NCI-H226 (cell line): Measurements from ENCODE around the gene RNF227.

Source experiments
- DNase-seq: peaks from one replicate; pipeline ENCODE4 v3.0.0-alpha.2; 2015

The RNF227 gene

DNA sequence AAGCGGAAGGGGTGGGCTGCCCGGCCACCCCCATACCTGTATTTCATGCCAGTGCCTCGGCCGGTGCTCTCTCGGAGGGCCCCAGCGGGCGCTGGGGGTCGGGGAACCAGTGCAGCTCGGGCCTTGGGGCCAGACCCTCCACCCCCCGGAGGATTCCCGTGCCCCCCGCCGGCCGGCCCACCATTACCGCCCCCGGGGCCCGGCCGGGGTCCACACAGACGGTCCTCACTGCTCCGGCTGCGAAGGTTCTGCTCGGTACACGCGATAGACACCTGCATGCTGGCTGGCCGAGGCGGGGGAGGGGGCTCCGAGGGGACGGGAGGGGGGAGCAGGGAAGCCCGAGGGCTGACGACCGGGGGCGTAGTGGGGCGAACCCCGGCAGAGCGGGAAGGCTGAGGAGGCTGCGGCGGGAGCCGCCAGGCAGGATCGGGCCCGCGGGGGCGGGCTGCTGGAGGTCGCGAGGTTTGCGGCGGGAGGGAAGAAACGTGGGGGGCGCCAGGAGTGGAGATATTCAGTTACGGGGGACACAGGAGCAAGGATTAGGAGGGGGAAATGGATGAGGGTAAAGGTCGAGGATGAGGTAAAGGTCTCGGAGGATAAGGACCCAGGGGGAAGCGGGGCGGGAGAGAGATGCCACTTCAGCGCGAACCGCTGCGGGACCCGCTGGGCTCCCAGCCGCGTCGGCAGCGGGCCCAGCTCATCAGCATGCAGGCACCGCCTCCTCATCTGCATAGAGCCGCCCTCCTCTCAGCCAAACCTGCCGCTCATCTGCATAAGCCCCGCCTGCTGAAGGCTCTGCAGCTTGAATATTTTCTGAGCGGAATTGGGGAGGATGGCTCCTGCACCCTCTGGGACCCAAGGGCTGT lies 13.3 kb upstream of the RNF227 start, which contains the start of gene KCNAB3:
TSS of gene KCNAB3 (minus strand) at position 699 of the 866 bp plus-strand sequence. CDS start at position 278, 421 bp downstream.
- peak; percentile 46 for DNase-seq

DNA sequence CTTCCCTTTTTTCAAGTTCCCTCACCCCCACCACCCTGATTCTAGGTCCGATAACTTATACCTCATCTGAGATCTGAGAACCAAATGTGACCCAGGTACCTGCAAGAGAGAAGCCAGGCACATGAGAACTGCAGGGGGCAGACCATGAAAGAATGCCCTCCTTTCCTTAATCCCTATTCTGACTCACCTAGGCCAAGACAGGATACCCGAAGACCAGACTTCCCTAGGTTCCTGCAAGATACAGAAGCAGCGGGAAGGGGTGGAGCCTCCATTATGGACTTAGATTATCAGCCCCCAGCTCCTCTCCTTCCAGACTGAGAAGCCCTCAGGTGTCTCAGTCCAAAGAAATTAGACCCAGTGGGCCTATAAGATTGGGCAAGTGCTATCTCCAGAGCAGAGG lies 11.5 kb upstream of the RNF227 start:
- DNase-seq = no peak

DNA sequence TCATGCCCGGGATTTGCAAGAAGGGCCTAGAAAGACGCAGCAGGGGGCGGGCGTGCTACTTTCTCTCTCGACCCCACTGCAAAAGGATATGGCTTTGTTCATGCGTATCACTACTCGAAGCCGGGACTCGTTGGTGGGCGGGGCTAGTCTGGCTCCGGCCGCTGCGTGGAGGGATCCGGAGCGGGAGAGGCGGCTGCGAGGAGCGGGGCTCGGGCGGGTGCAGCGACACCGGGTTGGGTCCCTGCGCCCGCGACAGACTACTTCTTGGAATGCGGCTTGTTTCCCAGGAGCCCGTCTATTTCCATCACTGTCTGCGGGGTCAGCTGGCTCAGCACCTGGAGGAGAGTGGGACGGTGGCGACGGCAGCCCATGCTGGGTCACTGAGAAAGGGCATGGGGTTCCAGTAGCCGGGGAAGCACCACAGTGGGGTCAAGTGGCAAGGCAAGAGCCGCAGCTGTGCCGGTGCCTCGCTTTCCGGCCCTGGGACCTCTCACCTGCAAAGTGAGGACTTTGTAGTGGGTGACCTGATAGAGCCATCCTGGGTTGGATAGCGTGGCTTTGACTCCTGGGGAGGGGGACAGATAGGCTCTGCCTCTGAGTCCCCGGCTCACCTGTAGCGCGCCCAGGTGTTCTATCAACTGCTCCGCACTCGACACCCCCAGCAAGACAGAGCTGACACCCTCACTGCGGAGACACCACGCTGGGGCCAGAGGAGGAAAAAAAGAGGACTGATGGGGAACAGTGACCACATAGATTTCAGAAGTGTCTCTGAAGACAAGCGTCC lies 6.9 kb upstream of the RNF227 start:
- DNase-seq = no peak

DNA sequence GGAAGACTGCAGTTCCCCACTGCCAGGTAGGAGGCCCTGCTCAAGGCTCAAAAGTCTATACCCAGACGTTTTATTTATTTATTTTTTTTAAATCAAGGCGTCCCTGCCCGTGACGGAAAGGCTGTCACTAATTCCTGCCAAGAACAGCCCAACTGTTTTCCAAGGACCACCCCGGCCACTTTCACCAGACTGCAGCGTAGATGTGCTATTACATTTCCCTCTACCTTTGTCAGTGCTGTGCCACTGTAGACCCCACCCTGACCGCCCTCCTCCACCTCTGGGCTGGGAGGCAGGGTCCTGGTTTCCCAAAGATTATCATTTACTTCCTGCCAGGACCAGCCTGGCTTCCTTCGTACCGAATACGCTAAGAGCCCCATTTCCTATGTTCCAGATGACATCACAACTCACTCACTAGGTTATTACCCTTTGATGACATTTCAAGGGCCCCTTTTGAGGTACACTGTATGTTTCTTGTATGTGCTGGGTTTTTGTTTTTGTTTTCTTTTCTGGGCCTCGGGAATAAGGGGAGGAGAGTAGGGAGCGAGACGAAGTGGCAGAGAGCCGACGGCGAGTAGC lies 6.3 kb upstream of the RNF227 start:
- no peak for DNase-seq

DNA sequence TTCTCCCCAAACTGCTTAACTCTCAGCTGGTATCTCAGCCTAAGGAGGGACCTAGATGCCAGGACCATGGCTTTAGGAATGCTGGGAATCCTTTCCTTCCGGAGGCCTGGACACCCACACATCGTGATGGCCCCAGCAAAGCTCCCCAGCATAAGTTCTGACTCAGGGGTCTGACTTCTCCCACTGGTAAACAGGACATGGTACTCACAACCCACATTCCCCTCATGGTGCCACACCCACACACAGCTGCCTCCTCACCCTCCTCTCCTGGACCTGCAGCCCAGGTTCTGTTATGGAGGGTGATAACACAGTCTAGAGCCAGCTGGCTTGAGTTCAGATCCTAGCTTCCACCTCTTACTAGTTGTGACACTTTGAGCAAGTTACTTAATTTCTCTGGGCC lies 719 bp upstream of the RNF227 start:
- peak; percentile 95 for DNase-seq

DNA sequence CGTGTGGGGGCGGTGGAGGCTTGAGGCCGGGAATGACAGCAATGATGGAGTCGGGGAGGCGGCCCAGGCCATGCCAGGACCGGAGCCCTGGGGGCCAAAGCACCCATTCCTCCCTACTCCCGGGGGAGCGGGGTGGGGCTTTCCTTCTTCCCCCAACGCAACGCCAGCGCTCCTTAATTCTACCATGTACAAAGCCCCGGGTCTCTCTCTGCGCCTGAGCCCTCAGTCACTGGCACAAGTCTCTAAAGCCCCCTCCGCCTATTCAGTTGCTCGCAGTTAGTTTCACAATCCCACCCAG lies 245 bp upstream of the RNF227 start:
- no peak for DNase-seq

DNA sequence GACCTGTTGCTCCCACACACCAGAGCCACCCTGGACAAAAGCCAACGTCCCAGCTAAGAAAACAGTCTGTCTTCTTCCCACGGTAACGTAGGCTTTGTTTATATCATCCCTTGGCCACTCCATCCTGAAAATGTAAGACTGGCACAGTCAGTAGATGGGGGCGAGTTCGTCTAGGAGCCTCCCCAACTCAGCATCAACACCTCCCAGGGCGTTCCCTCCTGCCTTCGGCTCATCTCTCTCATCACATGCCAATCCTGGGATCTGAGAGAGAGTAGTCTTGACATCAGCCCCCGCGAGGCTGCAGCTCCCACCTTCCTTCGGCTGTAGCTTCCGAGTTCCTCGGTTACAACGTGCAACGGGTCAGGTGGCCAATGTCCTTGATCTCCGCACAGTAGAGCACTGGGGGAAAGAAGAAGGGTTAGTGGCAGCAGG lies 894 bp downstream of the RNF227 start:
- DNase-seq = peak; percentile 50

DNA sequence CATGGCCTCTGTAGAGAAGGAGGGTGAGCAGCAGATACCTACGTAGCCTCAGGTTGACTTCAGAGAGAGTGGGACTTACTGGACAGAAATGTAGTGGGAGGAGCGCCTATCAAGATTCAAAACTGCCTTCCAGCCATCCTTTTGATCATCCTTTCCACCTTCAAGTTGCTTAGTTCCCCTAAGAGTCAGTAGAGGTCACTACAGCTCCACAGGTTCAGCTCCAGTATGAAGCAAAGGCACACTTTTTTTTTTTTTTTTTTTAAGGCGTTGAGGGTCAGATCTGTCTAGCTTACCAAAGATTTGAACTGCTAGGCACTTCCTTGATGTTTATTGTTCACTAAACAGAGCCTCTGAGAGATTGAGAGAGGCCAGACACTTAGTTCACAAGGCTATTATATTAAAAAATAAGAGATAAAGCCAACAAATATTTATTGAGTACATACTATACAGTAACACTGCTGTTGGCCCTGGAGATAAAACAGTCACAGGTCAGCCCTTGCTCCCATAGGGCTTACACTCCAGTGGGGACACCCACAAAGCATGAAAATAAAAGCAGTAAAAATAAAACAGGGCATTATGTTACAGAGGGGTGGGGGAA lies 3.1 kb downstream of the RNF227 start:
- peak; percentile 60 for DNase-seq

DNA sequence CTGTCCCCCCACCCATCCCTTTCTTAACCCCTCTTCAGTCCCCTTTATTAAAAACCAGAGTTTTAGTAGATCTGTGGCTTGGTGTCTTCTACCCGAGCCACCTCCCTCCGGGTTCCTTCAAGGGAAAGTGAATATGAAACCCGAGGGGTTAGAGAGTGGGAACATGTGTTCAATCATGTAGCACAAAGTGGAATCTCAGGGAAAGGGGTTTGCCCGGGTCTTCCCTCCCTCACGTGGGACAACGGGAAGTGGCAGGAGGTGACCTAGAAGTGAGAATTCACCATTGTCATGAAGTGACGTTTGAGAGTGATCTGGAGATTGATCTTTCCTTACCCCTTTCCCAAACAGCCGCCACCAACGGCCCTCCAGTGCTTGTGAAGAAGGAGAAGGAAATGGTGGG lies 5.0 kb downstream of the RNF227 start:
- DNase-seq = no peak

DNA sequence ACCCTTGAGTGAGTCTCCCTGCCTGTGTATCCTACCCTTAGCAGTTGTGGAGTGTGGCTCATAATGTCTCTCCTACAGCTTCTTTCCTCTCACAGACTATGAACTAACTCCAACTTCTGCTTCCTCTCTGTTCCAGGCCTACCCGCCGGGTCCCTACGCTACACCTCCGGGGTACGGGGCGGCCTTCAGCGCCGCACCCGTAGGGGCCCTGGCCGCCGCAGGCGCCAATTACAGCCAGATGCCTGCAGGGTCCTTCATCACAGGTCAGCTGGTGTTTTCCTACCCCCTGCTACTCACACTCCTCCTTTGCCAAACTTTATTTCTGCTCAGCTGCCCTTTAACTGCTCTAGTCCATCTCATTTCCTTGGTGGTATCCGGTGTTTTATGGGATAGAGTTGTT lies 5.4 kb downstream of the RNF227 start:
- DNase-seq = no peak

DNA sequence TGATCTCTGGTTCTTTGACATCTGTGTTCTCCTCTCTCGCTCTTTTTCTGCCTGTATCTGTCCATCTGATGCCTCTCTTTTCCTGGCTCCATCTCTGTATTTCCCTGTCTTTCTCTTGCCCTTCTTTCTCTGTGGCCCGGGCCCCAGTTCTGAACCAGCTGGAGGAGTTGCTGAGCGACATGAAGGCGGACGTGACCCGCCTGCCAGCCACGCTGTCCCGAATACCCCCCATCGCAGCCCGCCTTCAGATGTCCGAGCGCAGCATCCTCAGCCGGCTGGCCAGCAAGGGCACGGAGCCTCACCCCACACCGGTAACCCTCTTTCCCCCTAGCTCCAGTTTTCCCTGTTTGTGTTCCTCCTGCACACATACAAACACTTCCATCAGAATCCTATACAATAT lies 5.8 kb downstream of the RNF227 start:
- no peak for DNase-seq

DNA sequence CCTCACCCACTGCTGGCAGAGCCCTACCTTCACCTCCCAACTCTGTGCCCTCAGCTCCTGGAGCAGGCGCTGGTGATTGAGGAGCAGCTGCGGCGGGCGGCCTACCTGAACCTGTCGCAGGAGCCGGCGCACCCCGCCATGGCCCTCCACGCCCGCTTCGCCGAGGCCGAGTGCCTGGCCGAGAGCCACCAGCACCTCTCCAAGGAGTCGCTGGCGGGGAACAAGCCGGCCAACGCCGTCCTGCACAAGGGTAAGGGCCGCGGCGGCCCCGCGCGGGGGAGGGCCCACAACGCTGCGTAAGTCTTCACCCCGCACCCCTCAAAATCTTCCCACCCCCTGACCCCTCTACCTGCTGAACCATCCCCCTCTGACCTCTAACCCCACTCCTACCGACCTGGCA lies 7.0 kb downstream of the RNF227 start:
- no peak for DNase-seq

DNA sequence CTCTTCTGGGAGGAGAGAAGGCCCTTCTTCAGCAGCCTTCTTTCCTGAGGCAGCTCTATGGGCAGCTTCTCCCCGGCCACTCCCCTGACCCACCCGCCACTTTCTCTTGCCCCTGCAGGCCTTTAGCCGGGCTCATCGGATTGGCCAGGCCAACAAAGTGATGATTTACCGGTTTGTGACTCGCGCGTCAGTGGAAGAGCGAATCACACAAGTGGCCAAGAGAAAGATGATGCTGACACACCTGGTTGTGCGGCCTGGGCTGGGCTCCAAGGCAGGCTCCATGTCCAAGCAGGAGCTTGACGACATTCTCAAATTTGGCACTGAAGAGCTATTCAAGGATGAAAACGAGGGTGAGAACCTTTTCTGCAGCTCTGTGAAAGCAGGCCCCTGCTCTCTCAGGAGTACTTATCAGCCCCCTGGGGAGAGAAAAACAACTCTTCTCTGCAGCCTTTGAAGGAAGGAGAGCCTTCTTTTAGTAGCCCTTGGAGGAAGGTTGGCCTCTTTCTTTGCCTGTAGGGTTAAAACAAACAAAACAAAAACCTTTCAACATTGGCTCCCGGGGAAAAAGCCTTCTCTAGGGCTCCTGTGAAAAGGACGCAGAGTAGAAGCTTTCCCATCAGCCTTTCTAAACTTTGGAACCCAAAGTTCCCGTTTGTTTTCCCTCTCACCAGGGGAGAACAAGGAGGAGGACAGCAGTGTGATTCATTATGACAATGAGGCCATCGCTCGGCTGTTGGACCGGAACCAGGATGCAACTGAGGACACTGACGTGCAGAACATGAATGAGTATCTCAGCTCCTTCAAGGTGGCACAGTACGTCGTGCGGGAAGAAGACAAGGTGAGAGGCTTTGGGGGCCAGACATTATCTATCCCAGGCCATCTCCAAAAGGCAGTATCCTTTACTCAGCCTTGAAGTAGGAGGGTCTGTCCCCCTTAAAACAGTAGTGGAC lies 12.7 kb downstream of the RNF227 start:
- DNase-seq = no peak

DNA sequence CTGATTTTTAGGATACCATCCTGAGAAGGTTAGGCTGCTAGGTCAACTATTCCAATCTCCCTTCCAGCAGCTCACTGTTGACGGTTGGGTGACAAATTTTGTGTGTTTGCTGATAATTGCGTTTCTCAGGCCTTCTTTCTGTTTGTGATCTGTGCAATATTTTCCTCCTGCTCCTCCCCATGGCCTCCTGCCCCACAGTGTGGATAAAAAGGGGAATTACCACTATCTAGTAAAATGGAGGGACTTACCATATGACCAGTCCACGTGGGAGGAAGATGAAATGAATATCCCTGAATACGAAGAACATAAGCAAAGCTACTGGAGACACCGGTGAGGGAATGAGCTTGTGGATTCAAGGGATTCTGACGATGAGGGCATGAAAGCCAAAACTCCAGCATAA lies 18.3 kb downstream of the RNF227 start:
- peak; percentile 34 for DNase-seq

DNA sequence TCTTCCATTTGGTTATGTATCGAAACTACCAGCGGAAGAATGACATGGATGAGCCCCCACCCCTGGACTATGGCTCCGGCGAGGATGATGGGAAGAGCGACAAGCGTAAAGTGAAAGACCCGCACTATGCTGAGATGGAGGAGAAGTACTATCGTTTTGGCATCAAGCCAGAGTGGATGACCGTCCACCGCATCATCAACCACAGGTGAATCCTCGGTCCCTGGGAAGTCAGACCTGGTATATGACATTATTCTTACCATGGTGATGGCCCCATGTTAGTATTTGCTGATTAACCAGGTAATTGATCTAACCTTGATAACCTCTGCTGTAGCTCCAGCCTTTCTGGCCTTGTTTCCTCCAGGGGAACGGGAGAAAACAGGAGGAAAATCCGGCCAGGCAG lies 19.0 kb downstream of the RNF227 start:
- DNase-seq = no peak

DNA sequence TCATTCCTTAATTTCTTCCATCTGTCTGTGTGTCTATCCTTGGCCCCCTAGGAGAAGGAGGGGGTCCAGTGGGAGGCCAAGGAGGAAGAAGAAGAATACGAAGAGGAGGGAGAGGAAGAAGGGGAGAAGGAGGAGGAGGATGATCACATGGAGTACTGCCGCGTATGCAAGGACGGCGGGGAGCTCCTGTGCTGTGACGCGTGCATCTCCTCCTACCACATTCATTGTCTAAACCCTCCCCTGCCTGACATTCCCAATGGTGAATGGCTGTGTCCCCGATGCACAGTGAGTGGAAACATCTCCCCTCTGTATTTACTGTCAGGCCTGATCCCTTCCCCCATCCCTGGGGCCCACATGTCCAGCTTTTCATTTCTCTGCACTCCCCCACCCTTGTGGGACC lies 21.2 kb downstream of the RNF227 start:
- DNase-seq = no peak

DNA sequence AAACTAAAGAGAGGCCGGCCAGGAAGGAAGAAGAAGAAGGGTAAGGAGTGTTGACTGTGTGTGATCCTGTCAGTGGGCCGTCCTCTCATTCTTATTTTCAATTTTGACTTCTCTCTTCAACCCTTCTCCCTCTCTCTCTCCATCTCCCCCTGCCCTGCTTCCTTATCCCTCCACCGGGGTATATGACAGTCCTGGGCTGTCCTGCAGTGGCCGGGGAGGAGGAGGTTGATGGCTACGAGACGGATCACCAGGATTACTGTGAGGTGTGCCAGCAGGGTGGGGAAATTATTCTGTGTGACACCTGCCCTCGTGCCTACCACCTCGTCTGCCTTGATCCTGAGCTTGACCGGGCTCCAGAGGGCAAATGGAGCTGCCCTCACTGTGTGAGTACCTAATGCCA lies 21.9 kb downstream of the RNF227 start:
- DNase-seq = no peak

DNA sequence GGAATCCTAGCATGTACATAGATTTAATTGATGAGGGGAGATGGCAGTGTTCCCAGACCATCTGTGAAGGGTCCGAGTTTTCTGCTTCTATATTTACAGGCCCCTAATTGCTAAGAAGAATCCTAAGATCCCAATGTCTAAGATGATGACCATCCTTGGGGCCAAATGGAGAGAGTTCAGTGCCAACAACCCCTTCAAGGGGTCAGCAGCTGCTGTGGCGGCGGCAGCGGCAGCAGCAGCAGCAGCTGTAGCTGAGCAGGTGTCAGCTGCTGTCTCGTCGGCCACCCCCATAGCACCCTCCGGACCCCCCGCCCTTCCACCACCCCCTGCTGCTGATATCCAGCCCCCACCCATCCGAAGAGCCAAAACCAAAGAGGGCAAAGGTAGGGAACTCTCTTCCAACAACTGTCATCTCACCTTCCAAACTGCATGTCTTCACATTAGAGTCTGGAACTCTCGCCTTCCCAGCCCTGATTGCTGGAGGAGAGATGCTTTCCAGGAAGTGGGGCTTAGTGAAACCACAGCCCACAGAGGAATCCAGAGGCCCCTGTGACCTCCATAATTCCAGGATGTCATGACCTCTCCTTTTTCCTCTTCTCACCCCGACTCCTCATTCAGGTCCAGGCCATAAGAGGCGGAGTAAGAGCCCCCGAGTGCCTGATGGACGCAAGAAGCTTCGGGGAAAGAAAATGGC lies 22.8 kb downstream of the RNF227 start:
- no peak for DNase-seq

DNA sequence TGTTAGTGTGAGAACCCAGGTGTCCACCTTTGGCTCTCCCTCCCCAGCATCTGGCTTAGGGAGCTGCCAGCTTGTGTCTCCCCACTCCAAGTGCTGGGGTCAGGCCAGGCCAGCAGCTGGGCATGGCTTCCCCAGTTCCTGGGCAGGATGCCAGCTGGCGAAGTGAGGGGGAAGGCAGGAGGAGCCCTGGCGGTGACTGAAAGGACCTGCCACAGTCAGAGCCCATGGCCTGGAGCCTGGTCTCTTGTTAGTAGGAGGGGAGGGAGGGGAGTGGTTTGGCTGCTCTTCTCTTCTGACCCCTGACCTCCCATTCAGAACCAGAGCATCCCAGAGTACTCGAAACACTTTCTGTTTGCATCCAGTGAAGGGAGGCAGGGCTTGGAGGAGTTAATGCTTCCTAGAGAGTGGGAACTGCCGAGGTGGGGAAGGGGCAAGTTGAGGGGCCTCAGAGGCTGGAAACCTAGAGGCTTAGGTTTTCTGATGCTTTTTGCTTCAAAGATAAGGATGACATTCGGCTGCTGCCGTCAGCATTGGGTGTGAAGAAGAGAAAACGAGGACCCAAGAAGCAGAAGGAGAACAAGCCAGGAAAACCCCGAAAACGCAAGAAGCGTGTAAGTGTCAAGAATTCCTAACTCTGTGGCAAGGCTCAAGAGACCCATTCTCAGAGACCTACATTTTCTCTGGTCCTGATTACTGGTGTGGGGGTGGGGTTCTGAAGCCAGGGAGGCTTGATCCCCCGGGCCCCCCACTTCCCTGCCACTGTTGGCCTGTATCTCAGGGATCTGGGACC lies 26.7 kb downstream of the RNF227 start:
- peak; percentile 70 for DNase-seq

DNA sequence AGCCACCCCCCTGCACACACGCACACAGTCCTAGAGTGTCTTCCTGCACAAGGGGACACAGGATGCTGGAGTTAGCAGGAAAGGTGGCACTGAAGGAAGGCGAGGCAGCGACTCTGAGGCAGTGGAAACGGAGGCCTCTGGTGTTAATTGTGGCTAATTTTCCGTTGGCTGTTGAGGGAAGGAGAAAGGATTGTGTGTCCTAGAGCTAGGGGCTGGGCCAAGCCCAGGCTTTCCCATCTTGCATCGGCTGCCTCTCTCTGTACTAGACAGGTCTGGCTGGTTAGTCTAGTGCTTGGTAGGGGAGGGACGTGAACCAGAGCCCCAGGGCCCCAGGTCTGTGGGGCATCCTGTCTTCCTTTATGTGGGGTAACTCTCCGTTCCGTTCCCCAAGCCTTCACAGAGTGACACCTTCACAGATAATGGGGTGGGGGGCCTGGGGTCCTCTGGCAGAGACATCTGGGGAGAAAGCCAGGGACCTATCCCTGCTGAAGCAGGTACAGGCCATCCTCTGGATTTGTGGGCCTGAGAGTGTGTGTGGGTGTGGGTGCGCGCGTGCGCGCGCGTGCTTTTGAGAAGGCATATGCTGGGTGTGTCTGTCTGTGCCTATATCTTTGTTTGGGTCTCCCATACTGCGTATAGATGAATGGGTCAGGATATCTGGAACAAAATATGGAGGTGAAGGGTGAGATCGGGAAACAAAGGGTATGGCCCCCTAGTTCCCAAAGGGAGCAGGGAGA lies 27.7 kb downstream of the RNF227 start, which contains the start of gene CHD3:
TSS of gene CHD3 (plus strand) at position 606 of the 737 bp plus-strand sequence. CDS start 212 bp downstream, outside the sequence.
- peak; percentile 2 for DNase-seq
